ENCODE results near the gene IFT88. TPM values are rescaled to one million over a fixed set of nuclear protein-coding genes. Genes with fewer than 3 reads are reported as not detected.

The IFT88 gene
- total and polyA plus RNA-seq, 2 of the 8 experiments (the other 6 are each of a cell fraction or from before 2014, with no cell fraction given) = 1.7 to 5.8 TPM

DNA sequence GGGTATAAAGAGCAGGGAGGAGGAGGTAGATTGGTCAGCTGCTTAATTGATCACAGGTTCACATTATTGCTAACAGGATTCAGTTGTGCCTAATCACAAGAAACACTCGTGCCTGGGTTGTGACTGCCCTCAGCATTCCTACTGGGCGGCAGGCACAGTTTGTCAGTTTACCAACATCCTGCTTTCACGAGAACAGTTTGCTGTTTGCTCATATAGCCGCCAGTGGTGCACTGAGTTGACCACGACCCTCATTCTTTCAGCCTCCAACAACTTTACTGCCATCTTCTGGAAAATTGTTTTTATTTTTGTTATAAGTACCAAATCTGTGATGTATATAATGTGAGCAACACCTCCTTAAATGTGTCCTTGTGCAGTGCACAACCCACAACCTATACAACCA is 16.2 kb upstream of the IFT88 start:
- H4K8ac ChIP-seq (ENCODE audit: extremely low read depth, insufficient read depth, low read length) = no peak overlapping the region
- no peaks in the 10 kb centered on the region for H4K20me1 ChIP-seq (replicated peaks in 1 of 2; ENCODE audit: control insufficient read depth in 1 of 2, insufficient read depth in 2 of 2, low read length in 2 of 2)
- no peak overlapping the region for H3K4ac ChIP-seq (replicated peaks; ENCODE audit: insufficient read length, low read depth, low read length)
- no peaks in the 10 kb centered on the region for H3K36me3 ChIP-seq (ENCODE audit: control insufficient read depth in 2 of 4, insufficient read depth in 4 of 4, low read length in 3 of 4)
- no peak overlapping the region for H2AFZ ChIP-seq (ENCODE audit: low read length)
- DNase-seq (ENCODE audit: low read depth in 1 of 2, low spot score in 2 of 2) (no peak), FAIRE-seq (no peak)
- H3K4me2 ChIP-seq (ENCODE audit: insufficient read depth in 1 of 2, low read depth in 2 of 2, low read length in 2 of 2) = no peak overlapping the region
- H3K79me1 ChIP-seq (ENCODE audit: low read depth, low read length) = no peaks in the 10 kb centered on the region
- H4K91ac ChIP-seq (replicated peaks; ENCODE audit: insufficient read length, low read length) = no peak overlapping the region
- no peak overlapping the region for H2AK5ac ChIP-seq (ENCODE audit: low read depth, low read length)
- no peak overlapping the region for H2BK20ac ChIP-seq (ENCODE audit: low read length)
- no peak overlapping the region for H2BK120ac ChIP-seq (replicated peaks; ENCODE audit: low read depth, low read length)
- ChIA-PET POLR2A (ENCODE audit: partially characterized antibody) (no interaction called here), CTCF (ENCODE audit: partially characterized antibody) (interaction anchor here (0.5 to 0.9 kb wide), 2 partner anchors 15 to 655 kb away, joined by 3 read pairs; no protein-coding TSS in a partner anchor)
- no peak overlapping the region for H2BK15ac ChIP-seq (ENCODE audit: low read length)
- 82% methylated on average over 5 of the region's 5 CpGs; no CpG with 5 or more reads in 1 of the 2 experiments for WGBS, 2 experiments (ENCODE audit: extremely low coverage in 1 of 2, insufficient coverage in 1 of 2, insufficient read length in 1 of 2, insufficient replicate concordance in 2 of 2, low coverage in 1 of 2, low lambda C conversion rate in 2 of 2, missing lambda C conversion rate in 1 of 2)
- no peak overlapping the region for H3K23ac ChIP-seq (ENCODE audit: insufficient read length)
- no peak overlapping the region for H3K27ac ChIP-seq (ENCODE audit: low read depth, low read length)
- H3K4me3 ChIP-seq (ENCODE audit: extremely low read depth in 1 of 4, insufficient read depth in 2 of 4, low read depth in 3 of 4, low read length in 4 of 4) = no peak overlapping the region
- H2BK12ac ChIP-seq (ENCODE audit: low read depth, low read length) = no peak overlapping the region
- no peak overlapping the region for H3K9ac ChIP-seq (replicated peaks in 1 of 4; ENCODE audit: extremely low read depth in 1 of 4, low read depth in 3 of 4, low read length in 3 of 4)
- no peak overlapping the region for H3K18ac ChIP-seq (ENCODE audit: extremely low read depth, low read length)
- H3K14ac ChIP-seq (ENCODE audit: insufficient read length) = no peak overlapping the region
- no peaks in the 10 kb centered on the region for H3K27me3 ChIP-seq (replicated peaks in 1 of 4; ENCODE audit: control insufficient read depth in 3 of 4, extremely low read depth in 1 of 4, insufficient read depth in 3 of 4, low read length in 3 of 4)
- H3K4me1 ChIP-seq (replicated peaks in 1 of 4; ENCODE audit: control insufficient read depth in 3 of 4, insufficient read depth in 4 of 4, low read length in 3 of 4) = no peaks in the 10 kb centered on the region
- TF ChIP-seq NANOG (IDR thresholded peaks at IDR 0.05; ENCODE audit: insufficient read depth, low read depth, low read length, poor library complexity, severe bottlenecking) = no peak
- TF ChIP-seq, protein P1, sequence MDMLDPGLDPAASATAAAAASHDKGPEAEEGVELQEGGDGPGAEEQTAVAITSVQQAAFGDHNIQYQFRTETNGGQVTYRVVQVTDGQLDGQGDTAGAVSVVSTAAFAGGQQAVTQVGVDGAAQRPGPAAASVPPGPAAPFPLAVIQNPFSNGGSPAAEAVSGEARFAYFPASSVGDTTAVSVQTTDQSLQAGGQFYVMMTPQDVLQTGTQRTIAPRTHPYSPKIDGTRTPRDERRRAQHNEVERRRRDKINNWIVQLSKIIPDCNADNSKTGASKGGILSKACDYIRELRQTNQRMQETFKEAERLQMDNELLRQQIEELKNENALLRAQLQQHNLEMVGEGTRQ (IDR thresholded peaks at IDR 0.05; ENCODE audit: low read length) = no peak
- TF ChIP-seq BRCA1 (IDR thresholded peaks at IDR 0.05; ENCODE audit: low read depth, low read length) = no peak
- H2BK5ac ChIP-seq (ENCODE audit: low read depth, low read length) = no peak overlapping the region
- H3K9me3 ChIP-seq (ENCODE audit: insufficient read depth in 2 of 2, low read depth in 1 of 2, low read length in 1 of 2) = no peaks in the 10 kb centered on the region
- no peaks in the 10 kb centered on the region for H3K23me2 ChIP-seq (ENCODE audit: low read depth, low read length)
- no peak overlapping the region for H4K5ac ChIP-seq (ENCODE audit: insufficient read length, low read depth, low read length)
- no peak overlapping the region for H3K56ac ChIP-seq (replicated peaks; ENCODE audit: insufficient read length, low read depth, low read length)
- H3K79me2 ChIP-seq (ENCODE audit: control insufficient read depth in 1 of 2, insufficient read depth in 2 of 2, low read length in 2 of 2) = no peaks in the 10 kb centered on the region

Data from H1 (cell line).